HFFc6 (cell line): ENCODE results near the gene ARL14. TPM values are rescaled to one million over a fixed set of nuclear protein-coding genes. Genes with fewer than 3 reads are reported as not detected.

Experiments
- DNase-seq: peaks from one replicate; pipeline ENCODE4 v3.0.0-alpha.2; 2018
- H3K27ac Mint-ChIP-seq: 2 replicates; pipeline ENCODE4 v1.8.0; 2020; ENCODE audit warnings: mild to moderate bottlenecking, mixed read lengths
- H3K27me3 Mint-ChIP-seq: 2 replicates; pipeline ENCODE4 v1.8.0; 2021; ENCODE audit warnings: mild to moderate bottlenecking, moderate library complexity, mixed read lengths; ENCODE audit not compliant: insufficient read depth
- H3K36me3 Mint-ChIP-seq: 2 replicates; pipeline ENCODE4 v1.8.0; 2021; ENCODE audit warnings: low read depth, mixed read lengths
- H3K4me1 Mint-ChIP-seq: 2 replicates; pipeline ENCODE4 v1.8.0; 2020; ENCODE audit warnings: low read depth, mixed read lengths
- H3K4me3 Mint-ChIP-seq: 2 replicates; pipeline ENCODE4 v1.8.0; 2020; ENCODE audit warnings: mild to moderate bottlenecking, moderate library complexity, mixed read lengths
- H3K9me3 Mint-ChIP-seq: 2 replicates; pipeline ENCODE4 v1.8.0; 2020; ENCODE audit warnings: mild to moderate bottlenecking, mixed read lengths
- CTCF ChIP-seq: fragments of 200-600 bp; sonication (generic); IDR thresholded peaks from 2 replicates; pipeline ENCODE4 v1.5.0; 2021; ENCODE audit warnings: antibody characterized with exemption, mild to moderate bottlenecking
- total RNA-seq, 6 experiments: library from RNA; stranded (reverse); fragmentation: NEBNext Ultra II Directional; extraction: Animal tissue kit (Norgen Biotek cat#: 25700); gene quantifications; 2 replicates in 1 of 6; 3 replicates in 5 of 6; pipeline ENCODE4 v1.2.3, GENCODE V29; 2021

Gene ARL14
- total RNA-seq, 6 experiments from 2014 or later = 0.14 to 0.22 (median 0.17) TPM; not detected in 3

GRCh38 chr3:160649596-160649995, 27.4 kb upstream of the ARL14 start:
- DNase-seq = no peak
- Mint-ChIP-seq H3K9me3 (no peaks in the 10 kb centered on the region), H3K27me3 (peaks cover 6% of the 10 kb centered on the region; the same call in 1 of the 2 replicates), H3K4me1 (no peaks in the 10 kb centered on the region; the same call in 1 of the 2 replicates), H3K4me3 (no peak overlapping the region), H3K27ac (no peak overlapping the region), H3K36me3 (no peaks in the 10 kb centered on the region)
- no peak for TF ChIP-seq CTCF

- Mint-ChIP-seq H3K27ac (no peak overlapping the region), H3K36me3 (no peaks in the 10 kb centered on the region), H3K4me3 (no peak overlapping the region), H3K9me3 (no peaks in the 10 kb centered on the region), H3K4me1 (no peaks in the 10 kb centered on the region; the same call in 1 of the 2 replicates), H3K27me3 (peaks cover 6% of the 10 kb centered on the region; the same call in 1 of the 2 replicates)
- TF ChIP-seq CTCF = peak; percentile 39
- no peak for DNase-seq
Measured at GRCh38 chr3:160653512-160653911, 23.4 kb upstream of the ARL14 start.

GRCh38 chr3:160660902-160661301, 16.1 kb upstream of the ARL14 start:
- no peak for DNase-seq
- Mint-ChIP-seq H3K9me3 (no peaks in the 10 kb centered on the region), H3K4me1 (peaks cover 12% of the 10 kb centered on the region), H3K36me3 (peaks cover 3% of the 10 kb centered on the region; the same call in 1 of the 2 replicates), H3K27ac (no peak overlapping the region), H3K27me3 (no peaks in the 10 kb centered on the region), H3K4me3 (no peak overlapping the region)
- no peak for TF ChIP-seq CTCF

- Mint-ChIP-seq H3K4me3 (no peak overlapping the region), H3K27me3 (no peaks in the 10 kb centered on the region), H3K4me1 (peaks cover 20% of the 10 kb centered on the region), H3K27ac (no peak overlapping the region), H3K9me3 (no peaks in the 10 kb centered on the region), H3K36me3 (peaks cover 5% of the 10 kb centered on the region; the same call in 1 of the 2 replicates)
- DNase-seq = no peak
- TF ChIP-seq CTCF = no peak
Measured at GRCh38 chr3:160661660-160662059, 15.3 kb upstream of the ARL14 start.

GRCh38 chr3:160665231-160665630, 11.7 kb upstream of the ARL14 start:
- Mint-ChIP-seq H3K27me3 (no peaks in the 10 kb centered on the region), H3K9me3 (no peaks in the 10 kb centered on the region), H3K27ac (peak overlapping the region; percentile 84; the same call in 1 of the 2 replicates), H3K4me1 (peaks cover 40% of the 10 kb centered on the region), H3K4me3 (no peak overlapping the region), H3K36me3 (peaks cover 5% of the 10 kb centered on the region; the same call in 1 of the 2 replicates)
- TF ChIP-seq CTCF = no peak
- no peak for DNase-seq
